Superior temporal gyrus (tissue), 1 donor: ENCODE data around the gene SLC44A3.

ENCODE experiments used
- DNase-seq: peaks from one replicate; pipeline ENCODE4 v3.0.0-alpha.2; 2016; ENCODE audit errors: extremely low spot score

The SLC44A3 gene

DNA sequence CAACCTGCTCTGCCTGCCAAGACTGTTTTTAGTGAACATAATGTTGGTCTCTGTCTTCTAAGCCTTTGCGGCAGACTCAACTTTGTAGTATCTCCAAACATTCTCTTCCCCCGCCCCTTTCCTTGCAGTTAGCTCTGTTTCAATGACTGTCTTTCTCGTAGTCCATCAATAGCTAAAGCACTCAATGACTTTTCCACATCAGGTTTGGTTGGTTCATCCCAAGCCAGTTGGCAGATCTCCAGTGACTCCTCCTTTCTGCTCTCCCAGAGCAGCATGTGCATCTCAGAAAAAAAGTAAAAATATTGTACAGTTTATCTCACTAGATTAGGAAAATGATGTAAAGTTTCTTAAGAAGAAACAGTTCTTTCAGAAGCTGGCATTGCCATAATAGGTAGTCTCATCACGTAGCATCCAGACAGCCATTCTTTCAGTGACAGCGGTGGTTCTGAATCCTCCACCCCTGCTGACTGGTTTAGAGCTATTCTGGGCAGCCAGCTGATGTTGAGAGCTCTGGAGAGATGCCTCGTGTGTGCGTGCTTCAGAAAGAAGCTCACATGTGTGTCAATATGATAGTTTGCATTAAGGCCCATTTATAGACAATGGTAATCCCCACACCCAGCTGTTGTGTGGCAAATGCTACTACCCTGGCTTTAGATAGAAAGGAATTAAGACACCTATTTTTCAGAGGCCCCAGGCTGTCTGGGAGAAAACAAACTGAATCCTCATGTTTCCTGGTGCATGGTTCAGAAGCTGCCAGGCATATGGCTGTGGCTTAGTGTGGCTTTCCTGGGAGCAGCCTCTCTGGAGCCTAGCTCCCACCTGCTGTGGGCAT, 53.6 kb downstream of the SLC44A3 start:
- DNase-seq: peak; percentile 92

DNA sequence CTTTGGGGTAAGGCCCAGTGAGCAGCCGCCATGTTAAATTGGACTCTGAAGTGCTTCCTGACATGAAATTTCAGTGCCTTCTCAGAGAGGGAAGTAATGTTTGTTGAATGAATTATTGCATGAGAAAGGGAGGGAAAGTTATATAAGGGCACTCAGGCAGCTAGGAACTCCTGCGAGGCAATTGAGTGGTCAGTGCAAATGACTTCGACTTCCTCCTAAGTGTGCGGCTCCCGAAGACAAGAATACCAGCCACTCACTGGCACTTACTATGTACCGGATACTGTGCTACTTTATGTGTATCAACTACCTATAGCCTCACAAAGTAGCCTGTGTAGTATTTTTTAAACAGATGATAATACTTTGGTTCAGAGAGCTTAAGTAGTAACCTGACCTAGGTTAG, 54.3 kb downstream of the SLC44A3 start:
- DNase-seq: no peak

DNA sequence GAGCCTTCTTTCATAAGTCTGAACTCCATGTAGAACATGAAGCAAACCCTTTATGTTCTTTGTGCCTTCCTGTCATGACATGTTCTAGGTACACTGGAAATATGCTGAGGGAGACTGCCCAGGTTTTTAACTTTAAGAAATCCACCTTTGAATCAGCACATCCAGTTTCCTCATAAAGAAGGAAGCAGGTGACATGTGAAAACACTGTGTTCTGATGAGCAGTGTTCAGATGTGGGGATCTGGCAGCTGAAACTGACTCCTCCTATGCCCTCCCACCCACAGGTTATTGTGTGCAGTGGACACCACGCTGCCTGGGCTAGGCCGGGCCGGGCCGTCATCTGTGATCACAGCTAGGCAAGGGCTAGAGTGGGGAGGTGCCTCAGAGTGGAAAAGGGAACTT, 55.6 kb downstream of the SLC44A3 start:
- DNase-seq: no peak

DNA sequence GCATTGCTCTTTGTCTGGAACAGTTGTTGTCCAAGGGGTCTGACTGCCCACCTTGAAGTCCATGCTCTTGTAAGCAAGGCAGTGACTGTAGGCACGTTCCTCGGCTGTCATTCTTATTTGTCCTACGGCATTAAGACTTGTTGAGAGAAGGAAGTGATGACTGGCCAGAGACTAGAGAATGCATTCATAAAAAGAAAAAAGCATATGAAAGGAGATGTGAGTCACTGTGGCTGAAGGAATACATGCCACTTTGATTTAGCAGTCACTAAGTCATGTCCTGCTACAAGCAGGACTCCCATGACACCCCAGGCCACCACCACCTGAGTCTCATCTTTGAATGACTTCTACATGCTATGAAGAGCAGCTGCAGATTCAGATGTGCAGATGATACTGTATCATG, 56.2 kb downstream of the SLC44A3 start:
- no peak for DNase-seq

DNA sequence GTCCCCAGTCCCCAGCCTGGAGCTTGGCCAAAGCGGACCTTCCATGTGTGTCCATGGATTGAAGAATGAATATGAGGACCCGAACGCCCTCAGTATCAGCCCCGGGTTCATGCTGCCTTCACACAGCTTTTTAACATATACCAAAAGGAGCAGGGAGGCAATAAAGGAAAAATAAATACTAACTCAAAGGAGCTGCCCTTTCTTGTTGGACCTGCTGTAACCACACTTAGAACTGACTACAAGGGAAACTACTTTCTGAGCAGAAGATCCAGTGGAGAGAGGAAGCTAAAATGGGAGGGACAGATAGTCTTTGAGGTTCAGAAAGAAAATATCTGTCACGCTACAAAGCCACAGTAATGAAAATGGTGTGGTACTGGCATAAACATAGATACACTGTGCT, 58.2 kb downstream of the SLC44A3 start:
- DNase-seq: no peak

DNA sequence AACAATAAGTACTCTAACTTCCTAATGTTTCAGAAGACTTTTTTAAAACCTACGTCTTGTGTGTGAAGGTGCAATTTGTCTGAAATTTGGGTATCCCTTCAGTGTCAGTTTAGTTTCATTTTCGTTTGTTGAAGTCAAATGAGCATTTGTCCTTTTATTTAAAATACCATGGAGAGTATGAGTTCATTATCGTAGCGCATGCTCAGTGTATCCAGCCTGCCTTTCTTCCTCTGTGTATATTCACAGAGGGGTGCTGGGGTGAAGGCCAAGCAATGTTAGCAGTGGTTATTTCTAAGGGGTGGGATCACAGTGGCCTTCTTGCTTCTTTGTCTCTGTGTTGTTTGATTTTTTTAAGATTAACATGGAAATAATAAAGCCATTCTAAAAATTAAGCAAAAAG, 63.5 kb downstream of the SLC44A3 start:
- DNase-seq: no peak

DNA sequence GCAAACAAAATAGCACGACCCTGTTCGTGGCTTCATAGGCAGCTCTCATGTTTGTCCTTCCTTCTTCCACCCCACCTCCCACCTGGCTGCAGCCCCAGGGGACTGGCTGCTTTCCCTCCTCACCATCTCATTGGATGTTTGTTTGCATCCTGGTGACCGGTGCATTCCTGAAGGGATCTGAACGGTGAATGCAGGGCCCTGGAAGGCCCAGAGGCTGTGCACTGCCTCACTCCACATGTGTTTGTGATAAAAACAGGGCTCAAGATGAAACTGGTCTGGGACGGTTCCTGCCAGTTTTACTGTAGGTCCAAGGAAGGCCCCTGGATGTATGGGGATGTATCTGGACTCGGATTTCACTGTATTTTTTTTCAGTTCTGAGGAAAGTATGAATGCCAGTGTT, 63.9 kb downstream of the SLC44A3 start:
- DNase-seq: no peak

DNA sequence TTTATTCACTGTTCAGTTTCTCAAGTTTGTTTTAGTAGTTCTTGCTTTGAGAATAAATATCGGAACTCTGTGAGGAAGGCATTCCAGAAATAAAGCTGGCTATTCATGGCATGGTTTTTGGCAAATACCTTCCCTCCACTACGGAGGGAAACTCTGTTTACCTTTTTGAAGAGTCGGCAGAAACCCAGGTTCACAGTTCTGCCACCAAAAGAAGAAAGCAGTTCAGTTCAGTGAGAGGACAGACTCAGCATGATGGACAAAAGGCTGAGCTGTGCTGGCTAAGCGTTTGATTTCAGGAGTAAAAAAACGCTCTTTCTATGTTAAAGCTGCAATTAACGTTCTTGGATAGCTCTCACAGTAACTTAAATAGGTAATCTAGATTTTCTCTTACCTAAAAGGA, 64.3 kb downstream of the SLC44A3 start:
- DNase-seq: no peak

DNA sequence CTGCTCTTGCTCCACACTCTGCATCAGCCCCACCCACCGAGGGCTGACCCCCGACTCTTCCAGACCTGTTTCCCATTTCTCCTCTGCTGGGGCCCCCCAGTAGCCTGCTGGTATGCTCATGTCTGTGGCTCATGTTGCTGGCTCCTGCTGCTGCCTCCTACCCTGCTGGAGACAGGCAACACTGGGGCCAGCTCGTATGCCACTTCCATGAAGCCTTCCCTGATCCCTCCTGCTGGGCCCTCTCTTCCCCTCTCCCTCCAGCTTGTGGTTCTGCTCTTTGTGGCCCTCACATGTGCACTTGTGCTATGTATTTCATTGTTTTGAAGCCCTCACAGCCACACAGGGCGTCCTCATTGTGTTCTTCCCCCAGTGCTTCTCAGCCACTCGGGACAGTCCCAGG, 66.2 kb downstream of the SLC44A3 start:
- no peak for DNase-seq

DNA sequence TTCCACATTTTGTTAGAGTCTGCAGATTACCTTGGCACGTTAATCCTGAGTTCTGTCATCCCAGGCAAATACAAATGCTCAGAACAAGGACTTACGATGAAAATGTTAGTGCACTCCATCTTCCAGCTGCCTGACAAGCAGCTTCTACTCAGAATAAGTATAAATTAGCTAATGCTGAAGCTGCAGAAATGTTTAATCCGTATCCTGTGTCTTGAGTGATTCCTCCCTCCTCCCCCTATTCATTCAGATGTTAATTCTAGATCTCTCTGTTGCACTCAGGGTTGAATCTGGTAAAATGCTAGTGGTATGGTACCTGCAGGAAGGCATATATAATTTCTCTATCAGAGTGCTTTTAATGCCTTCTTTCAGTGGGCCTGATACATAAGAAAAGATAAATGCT, 66.9 kb downstream of the SLC44A3 start:
- DNase-seq: no peak

DNA sequence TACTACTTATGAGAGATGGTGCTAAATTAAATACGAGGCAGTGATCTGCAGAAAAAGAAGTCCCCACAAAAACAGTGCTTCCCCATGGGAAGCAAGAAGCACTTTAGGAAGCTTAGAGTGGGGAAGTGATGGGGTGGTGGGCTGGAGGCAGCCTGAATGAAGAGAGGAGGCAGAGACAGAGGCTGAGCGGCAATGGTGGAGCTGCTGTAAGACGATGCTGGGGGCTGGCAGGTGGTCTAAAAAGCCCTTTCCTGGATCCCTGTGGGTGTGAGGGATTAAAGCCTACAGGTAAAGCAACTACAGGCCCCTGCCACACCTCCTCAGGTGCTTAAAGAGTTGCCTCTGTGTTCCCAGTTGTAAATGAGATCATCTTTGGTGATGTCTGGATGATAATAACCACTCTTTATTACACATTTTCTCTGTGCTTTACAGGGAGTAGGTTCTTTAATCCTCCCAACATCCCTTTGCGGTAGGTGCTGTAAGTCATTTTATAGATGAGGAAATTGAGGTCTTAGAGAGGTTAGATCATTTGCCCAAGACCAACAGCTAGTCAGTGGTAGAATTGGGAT, 67.5 kb downstream of the SLC44A3 start:
- DNase-seq: no peak

DNA sequence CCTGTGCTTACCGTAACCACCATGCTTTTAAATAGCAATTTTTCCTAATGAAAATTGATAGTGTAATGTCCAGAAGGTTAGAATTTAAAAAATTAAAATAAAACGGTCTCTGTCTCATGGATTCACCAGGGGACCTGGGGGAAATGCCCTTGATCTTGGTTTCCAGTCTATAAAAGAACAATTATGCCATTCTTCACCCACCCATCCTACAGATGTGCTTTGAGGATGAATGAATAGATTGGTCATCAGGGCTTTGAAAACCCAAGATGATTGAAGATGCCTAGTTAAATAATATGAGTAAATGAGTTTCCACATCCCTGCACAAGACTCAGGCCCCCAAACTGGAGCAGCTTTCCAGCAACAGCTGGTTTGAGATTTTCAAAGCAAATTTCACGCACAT, 68.0 kb downstream of the SLC44A3 start:
- no peak for DNase-seq

DNA sequence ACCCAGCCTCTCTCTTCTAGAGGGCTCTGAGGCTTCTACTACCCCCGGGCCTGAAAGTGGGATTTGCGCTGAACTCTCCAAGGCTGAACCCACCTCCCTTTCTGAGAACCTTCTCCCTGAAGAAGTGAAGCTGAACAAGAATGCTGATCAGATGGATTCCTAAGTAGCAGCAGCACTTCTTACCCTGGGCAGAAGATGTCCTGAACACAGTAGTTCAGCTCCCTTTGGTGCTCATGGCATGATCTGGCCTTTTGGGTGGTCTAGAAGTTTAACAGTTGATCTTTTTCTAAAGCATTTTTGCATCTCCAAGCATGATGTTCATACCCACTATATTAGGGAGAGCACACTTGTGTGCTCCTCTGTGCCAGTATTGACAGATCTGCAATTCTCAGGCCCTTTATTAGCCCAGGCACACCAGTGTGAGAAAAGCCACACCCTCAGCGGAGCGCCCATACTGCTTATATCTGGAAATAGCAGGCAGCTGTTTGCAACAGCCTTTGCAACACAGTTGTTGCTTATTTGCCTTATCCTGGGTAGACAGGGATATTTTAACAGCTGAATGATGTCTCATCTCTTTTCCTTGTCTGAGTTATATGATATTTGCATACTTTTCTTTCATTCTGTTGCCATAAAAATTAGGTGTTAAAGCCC, 72.6 kb downstream of the SLC44A3 start:
- no peak for DNase-seq

DNA sequence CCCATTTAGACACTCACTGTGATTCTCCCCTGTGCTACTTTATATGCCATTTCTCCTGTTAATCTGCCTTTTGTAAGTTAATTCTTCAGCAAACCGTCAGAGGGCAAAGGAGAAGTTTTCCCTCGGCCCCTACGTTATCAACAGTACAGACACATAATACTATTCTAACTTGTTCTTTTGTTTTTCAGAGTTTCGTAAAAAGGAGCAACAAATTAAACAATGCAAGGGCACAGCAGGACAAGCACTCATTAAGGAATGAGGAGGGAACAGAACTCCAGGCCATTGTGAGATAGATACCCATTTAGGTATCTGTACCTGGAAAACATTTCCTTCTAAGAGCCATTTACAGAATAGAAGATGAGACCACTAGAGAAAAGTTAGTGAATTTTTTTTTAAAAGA, 74.5 kb downstream of the SLC44A3 start:
- no peak for DNase-seq

DNA sequence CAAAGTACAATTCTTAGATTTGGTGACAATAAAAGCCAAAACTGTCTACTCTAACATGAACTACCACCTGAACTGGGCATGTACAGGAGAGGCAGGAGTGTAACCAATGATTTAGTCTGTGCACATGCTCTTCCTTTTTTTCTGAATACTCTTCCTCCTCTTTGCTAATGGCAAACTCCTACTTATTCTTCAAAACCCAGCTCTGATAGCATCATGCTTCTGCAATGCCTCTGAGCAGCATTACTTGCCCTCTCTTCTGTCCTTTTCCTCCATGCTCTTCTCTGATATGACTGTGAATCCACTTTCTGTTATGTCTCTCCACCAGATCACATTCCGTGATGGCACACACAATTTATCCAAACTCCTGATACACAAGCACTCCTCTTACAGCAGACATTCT, 75.4 kb downstream of the SLC44A3 start:
- DNase-seq: no peak

DNA sequence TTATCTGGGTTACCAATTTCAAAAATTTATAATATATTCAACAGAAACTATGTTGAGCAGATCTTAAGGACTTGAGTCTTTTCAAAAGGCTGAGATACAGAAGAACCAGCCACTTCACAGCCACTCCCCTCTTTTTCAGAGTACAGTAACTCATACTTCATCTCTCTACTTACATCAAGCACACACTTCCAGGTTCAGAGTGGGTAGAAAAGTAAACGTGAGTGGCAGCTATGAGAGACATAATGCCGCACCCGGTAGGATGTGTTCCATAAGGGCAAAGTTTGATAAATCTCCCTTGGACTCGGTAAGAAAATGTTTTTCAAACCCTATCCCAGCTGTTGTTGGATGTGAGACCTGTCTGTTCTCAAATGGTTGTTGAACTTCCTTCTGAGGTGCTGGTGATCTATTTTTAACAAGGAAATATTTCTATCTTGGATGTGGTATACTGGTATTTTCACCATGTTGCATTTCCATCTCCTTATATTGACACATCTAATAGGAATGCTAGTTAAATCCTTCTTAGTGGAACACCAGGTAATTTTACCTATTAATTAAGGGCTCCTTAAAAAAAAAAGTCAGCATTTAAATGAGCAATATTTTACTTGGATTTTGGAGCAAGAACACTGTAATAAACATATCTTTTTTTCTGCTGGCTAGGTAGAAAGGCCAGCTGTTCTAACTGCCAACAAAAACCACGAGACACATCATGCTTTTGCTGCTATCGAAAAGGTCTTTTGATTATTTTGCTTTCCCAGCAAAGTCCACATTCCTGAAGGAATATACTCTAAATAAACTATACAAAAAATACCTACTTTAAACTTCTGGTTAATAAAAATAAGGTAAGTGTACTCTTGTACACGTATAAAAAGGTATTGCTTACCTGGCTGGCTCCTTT, 78.6 kb downstream of the SLC44A3 start:
- no peak for DNase-seq

DNA sequence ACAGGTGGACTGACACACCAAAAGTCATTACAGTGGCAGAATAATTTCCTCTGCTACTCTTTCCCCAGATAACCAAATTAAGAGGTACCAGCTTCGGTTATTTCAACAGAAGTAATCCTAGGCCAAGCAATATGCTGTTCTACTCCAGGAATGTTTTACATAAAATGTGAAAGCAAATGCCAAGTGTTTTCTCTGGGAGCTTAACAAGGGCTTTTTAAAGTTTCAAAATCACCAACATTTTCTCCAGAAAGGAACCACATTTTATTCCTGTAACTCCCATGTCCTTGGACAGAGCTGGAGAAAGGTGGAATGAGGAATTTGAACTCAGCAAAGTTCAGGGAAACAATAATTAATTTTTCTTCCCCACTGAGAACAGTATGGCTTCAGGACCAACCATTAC, 79.6 kb downstream of the SLC44A3 start:
- DNase-seq: no peak

DNA sequence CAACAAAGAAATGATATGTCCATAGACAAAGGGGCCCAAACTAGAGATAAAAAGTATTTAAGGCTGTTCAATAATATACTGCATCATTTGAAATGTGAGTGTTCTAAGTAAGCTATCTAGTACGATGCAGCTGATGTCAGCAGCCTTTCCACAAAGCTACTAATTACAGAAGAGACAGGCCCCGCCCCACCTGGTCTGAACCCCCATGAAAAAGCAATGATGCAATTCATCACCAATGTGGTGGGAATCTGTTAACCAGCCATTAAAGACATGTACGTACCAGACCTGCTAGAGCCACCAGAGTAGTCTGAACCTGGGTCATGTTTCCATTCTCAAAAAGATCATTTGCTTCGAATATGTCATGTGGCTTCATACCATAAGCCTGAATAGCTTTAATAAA, 81.7 kb downstream of the SLC44A3 start:
- DNase-seq: no peak

DNA sequence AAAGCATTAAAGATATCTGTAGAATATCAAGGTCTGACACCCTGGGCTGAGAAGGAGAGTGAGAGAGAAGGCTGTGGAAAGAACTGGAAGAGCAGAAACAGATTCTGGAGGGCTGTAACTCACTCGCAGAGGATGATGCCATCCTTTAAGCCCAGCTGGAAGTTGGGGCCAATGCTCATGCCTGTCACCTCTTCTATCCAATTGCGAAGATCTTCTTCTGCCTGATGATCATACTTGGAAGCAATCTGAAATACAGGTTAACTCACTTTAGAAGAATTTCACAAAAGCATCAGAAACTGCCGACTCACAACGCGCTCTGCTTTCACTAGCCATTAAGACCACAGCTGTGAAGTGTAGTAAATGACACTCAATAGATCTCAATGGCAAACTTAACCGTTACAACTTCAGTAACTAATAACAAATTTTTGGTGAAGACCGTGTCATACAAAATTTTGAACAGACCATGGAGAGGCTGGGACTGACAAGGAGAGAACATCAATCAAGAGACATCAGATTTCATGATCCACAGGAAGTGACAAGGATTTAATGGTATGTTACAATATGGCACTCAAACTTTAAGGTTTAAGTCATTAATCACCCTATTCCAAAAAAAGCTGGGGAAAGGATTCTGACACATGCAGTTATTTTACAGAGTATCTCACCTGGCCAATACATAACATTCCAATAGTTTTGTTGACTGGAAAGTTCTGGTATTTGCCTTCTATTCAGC, 83.3 kb downstream of the SLC44A3 start:
- DNase-seq: no peak

DNA sequence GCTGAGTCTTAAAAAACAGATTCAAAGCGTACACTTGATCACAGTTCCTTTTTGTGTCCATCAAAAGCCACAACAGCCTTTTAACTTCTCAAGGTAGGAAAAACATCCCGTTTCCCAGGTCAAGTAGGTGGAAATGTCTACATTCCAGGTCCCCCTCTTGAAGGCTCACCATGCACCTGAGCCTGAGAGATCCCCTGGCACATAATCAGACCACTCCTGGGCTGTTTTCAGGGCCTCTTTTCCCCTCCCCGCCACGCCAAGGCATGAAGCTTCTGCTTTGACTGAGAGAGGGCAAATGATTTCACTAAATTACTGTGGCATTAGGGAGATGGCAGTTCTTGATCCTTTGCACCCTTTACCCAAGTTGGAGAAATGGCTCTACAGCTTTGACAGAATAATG, 85.0 kb downstream of the SLC44A3 start:
- no peak for DNase-seq

DNA sequence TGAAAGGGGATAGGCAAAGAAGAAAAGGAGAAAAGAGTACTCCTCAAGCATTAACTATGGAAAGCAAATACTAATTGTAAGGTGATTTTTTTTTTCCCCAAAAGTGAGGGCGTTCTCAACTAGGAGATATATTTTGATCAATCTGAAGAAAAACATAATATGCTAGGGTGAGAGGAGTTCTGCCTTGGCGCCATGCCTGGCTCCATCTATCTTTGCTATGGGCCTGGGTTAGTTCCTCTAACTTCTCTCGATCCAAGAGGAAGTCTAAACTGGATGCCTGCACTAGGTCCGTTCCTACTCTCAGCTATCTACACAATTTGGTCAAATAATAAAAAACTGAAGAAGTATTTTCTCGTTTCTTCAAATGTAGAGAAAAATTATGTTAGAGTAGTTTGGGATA, 86.2 kb downstream of the SLC44A3 start:
- DNase-seq: no peak

DNA sequence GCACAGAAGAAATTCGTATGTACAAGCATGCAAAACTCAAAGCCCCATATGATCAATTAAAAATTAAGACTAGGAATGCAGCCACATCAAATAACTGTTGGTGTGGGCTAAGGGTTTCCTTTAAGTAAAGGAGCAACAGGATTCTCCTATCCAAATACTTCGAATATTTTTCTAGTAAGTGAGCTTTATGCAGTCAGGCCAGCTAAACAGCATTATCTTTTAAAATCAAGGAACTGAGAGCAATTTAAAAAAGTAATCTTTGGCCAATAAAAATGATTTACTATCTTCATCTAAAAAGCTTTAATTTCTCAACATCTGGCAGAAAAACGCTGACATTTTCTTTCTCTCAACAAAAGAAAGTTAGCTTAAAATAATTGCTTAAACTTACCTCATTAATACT, 87.0 kb downstream of the SLC44A3 start:
- DNase-seq: no peak
